ENCODE data around the gene SULT6B1. TPM values are rescaled to one million over a fixed set of nuclear protein-coding genes. Genes with fewer than 3 reads are reported as not detected.

Gene SULT6B1
- total RNA-seq, 1 experiment from 2014 or later: not detected

DNA sequence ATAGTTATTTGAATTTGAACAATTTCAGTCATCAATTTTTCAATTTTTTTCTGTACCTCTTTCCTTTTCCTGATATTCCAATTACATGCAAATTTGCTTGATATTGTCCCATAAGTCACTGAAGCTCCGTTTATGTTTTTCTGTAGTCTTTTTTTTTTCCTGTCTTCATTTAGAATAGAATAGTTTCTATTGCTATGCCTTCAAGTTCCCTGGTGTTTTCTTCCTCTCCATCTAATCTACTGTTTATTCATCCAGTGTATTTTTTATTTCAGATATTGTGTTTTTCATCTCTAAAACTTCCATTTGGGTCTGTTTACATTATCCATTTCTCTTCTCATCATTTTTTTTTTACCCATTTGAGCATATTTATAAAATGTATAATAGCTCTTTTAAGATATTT is 23.7 kb downstream of the SULT6B1 start:
- H3K4me3 ChIP-seq (ENCODE audit: low read depth, low read length): no peak overlapping the region
- no peak overlapping the region for H3K27ac Mint-ChIP-seq (ENCODE audit: unreplicated experiment)
- TF ChIP-seq, protein P1, sequence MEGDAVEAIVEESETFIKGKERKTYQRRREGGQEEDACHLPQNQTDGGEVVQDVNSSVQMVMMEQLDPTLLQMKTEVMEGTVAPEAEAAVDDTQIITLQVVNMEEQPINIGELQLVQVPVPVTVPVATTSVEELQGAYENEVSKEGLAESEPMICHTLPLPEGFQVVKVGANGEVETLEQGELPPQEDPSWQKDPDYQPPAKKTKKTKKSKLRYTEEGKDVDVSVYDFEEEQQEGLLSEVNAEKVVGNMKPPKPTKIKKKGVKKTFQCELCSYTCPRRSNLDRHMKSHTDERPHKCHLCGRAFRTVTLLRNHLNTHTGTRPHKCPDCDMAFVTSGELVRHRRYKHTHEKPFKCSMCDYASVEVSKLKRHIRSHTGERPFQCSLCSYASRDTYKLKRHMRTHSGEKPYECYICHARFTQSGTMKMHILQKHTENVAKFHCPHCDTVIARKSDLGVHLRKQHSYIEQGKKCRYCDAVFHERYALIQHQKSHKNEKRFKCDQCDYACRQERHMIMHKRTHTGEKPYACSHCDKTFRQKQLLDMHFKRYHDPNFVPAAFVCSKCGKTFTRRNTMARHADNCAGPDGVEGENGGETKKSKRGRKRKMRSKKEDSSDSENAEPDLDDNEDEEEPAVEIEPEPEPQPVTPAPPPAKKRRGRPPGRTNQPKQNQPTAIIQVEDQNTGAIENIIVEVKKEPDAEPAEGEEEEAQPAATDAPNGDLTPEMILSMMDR (IDR thresholded peaks at IDR 0.05; ENCODE audit: insufficient read depth in 1 of 2, low read depth in 1 of 2, low read length in 1 of 2, severe bottlenecking in 1 of 2, unreplicated experiment in 1 of 2): no peak
- DNase-seq: no peak
- ChIA-PET POLR2A (no interaction called here), CTCF (no interaction called here)
- peaks cover 20% of the 10 kb centered on the region for H3K9me3 Mint-ChIP-seq (ENCODE audit: unreplicated experiment)
- H3K27me3 Mint-ChIP-seq (ENCODE audit: insufficient read depth, unreplicated experiment): no peaks in the 10 kb centered on the region
- no peaks in the 10 kb centered on the region for H3K36me3 Mint-ChIP-seq (ENCODE audit: insufficient read depth, unreplicated experiment)
- intact Hi-C loops (cut with micrococcal nuclease; ENCODE audit: unreplicated experiment): no loop called here
- H3K4me1 ChIP-seq: peaks cover 5% of the 10 kb centered on the region; the same call in 1 of the 2 replicates
- H3K4me3 Mint-ChIP-seq (ENCODE audit: unreplicated experiment): no peak overlapping the region
- no peaks in the 10 kb centered on the region for H3K4me1 Mint-ChIP-seq (ENCODE audit: low read depth, unreplicated experiment)
- H3K36me3 ChIP-seq (ENCODE audit: control insufficient read depth, insufficient read depth, low read length): no peaks in the 10 kb centered on the region
- peaks cover 13% of the 10 kb centered on the region for H3K9me3 ChIP-seq
- no peaks in the 10 kb centered on the region for H3K27me3 ChIP-seq (replicated peaks; ENCODE audit: control insufficient read depth, insufficient read depth, low read length)
- no TSS peak for BruUV-seq (replicated peaks)

DNA sequence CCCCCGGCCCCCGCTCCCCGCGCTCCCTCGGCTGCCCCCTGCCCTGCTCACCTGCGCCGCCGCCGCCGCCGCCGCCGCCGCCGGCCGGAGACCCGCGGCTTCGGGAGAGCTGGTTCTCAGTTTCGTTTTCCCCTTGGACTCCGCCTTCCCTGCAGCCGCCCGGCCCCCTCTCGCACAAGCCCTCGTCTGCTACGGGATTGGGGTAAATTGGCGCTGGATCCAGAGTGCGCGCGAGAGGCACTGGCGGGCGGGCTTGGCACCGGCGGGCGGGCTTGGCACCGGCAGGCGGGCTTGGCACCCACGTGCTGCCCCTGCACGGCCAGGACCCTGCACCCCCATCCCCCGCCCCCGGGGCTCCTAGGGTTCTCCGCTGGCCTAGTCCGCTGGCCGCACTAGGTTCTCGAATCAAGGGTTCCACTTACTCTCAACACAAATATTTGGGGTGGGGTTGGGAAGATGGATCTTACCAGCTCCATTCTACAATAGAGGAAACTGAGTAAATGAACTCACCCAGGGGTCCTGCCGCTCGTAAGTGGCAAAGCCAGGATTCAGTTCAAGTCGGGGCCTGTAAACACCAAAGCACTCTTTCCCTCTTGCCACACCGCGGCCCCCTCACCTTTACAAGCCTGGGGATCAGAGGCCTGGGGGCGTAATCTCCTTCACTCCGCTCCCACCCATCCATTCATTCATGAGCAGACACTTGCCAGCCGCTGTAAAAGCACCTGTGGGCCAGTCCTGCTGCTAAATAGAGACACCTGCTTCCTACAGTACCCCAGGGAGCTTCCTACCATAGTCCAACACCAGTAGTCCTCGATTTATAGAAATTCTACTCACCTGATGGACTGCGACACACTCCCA is 31.4 kb downstream of the SULT6B1 start, which contains the start of gene EIF2AK2:
EIF2AK2 (minus strand) TSS at position 124 of the 858 bp plus-strand sequence. CDS start 9,174 bp downstream, outside the sequence.
- POLR2A ChIA-PET: interaction anchor here (0.6 to 1.9 kb wide), 4 partner anchors 9 to 468 kb away, joined by 3 to 5 read pairs (median 3); partner anchors contain the start of genes GPATCH11 and HEATR5B
- BruUV-seq (replicated peaks): TSS peak; percentile 89
- CTCF ChIA-PET: no interaction called here

More for the DNA sequence above, 31.4 kb downstream of the SULT6B1 start, which contains the start of gene EIF2AK2:
- TF ChIP-seq, protein P1 (IDR thresholded peaks at IDR 0.05; ENCODE audit: insufficient read depth in 1 of 2, low read depth in 1 of 2, low read length in 1 of 2, severe bottlenecking in 1 of 2, unreplicated experiment in 1 of 2): no peak
- Histone ChIP-seq H3K4me3 (ENCODE audit: low read depth, low read length) (peak within 1 kb of the TSS; percentile 85), H3K9me3 (no peaks in the 10 kb centered on the region), H3K4me1 (peaks cover 12% of the 10 kb centered on the region), H3K36me3 (ENCODE audit: control insufficient read depth, insufficient read depth, low read length) (no peaks in the 10 kb centered on the region; the same call in 1 of the 2 replicates), H3K27me3 (replicated peaks; ENCODE audit: control insufficient read depth, insufficient read depth, low read length) (no peaks in the 10 kb centered on the region)
- H3K27ac Mint-ChIP-seq (ENCODE audit: unreplicated experiment): peak within 1 kb of the TSS; percentile 95
- H3K27me3 Mint-ChIP-seq (ENCODE audit: insufficient read depth, unreplicated experiment): no peaks in the 10 kb centered on the region
- H3K4me1 Mint-ChIP-seq (ENCODE audit: low read depth, unreplicated experiment): peaks cover 37% of the 10 kb centered on the region
- intact Hi-C loops (cut with micrococcal nuclease; ENCODE audit: unreplicated experiment): loop anchor here (1.0 to 5.0 kb wide), 3 partner anchors 11 to 40 kb away; partner anchors contain the start of gene CEBPZOS
- peak; percentile 91 for DNase-seq
- peaks cover 31% of the 10 kb centered on the region for H3K36me3 Mint-ChIP-seq (ENCODE audit: insufficient read depth, unreplicated experiment)
- peak within 1 kb of the TSS; percentile 96 for H3K4me3 Mint-ChIP-seq (ENCODE audit: unreplicated experiment)
- no peaks in the 10 kb centered on the region for H3K9me3 Mint-ChIP-seq (ENCODE audit: unreplicated experiment)

Measured in Caco-2 (cell line).